GM06990 (cell line): Measurements from ENCODE around the gene COL27A1.

Source experiments
- DNase-seq: peaks from one replicate; pipeline ENCODE4 v3.0.0-alpha.2; 2011; ENCODE audit not compliant: insufficient read length; ENCODE audit errors: extremely low read depth
- H3K27me3 ChIP-seq: replicated peaks from 2 replicates; pipeline ENCODE4 v1.6.0; 2011; ENCODE audit warnings: low read length; ENCODE audit not compliant: control insufficient read depth, insufficient read depth
- H3K36me3 ChIP-seq: 2 replicates; pipeline ENCODE4 v1.5.1; 2011; ENCODE audit warnings: low read length; ENCODE audit not compliant: control insufficient read depth, insufficient read depth
- H3K4me3 ChIP-seq: replicated peaks from 2 replicates; pipeline ENCODE4 v1.5.1; 2011; ENCODE audit warnings: low read depth, mild to moderate bottlenecking, control low read depth, low read length
- TF ChIP-seq, protein P1 (sequence below): IDR thresholded peaks from 2 replicates; pipeline ENCODE4 v1.5.1; 2011; ENCODE audit warnings: low read length, control low read depth, mild to moderate bottlenecking, inconsistent platforms; ENCODE audit not compliant: insufficient read depth, poor library complexity, severe bottlenecking

The COL27A1 gene

DNA sequence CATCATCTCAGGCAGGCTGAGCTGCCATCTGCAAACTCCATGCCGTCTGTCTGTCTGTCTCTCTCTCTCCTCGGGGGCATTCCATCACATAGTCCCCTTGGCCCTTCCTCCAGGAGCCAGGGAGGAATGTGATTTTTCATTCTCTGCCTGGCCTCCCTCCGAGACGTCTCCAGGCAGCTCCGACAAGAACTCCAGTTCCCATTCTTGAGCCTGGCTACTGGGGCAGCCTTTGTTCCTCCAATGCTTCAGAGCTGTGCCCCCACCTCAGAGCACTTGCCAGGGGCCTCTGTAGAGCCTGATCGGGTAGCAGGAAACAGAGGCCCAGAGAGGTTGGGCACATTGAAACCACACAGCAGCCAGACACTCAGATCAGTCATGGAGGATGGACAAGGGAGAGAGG is 74.0 kb downstream of the COL27A1 start:
- no peak for DNase-seq
- H3K36me3 ChIP-seq, result no peaks in the 10 kb centered on the region
- TF ChIP-seq, protein P1, sequence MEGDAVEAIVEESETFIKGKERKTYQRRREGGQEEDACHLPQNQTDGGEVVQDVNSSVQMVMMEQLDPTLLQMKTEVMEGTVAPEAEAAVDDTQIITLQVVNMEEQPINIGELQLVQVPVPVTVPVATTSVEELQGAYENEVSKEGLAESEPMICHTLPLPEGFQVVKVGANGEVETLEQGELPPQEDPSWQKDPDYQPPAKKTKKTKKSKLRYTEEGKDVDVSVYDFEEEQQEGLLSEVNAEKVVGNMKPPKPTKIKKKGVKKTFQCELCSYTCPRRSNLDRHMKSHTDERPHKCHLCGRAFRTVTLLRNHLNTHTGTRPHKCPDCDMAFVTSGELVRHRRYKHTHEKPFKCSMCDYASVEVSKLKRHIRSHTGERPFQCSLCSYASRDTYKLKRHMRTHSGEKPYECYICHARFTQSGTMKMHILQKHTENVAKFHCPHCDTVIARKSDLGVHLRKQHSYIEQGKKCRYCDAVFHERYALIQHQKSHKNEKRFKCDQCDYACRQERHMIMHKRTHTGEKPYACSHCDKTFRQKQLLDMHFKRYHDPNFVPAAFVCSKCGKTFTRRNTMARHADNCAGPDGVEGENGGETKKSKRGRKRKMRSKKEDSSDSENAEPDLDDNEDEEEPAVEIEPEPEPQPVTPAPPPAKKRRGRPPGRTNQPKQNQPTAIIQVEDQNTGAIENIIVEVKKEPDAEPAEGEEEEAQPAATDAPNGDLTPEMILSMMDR, result no peak
- no peak overlapping the region for H3K4me3 ChIP-seq
- H3K27me3 ChIP-seq, result peaks cover 4% of the 10 kb centered on the region

DNA sequence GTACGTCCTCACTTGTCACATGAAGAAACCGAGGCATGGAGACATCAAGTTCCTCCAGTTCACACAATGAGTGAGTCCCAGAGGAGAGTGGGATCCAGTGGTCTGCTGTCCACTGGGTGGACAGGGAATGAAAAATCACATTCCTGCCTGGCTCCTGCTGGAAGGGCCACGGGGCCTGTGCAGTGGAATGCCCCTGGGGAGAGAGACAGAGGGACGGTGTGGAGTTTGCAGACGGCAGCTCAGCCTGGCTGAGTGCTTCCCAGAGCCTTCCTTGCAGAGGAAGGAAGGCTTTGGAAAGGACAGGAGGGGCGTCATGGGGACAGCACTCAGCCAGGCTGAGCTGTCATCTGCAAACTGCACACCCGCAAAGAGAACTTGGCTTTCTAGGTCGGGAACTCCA is 74.7 kb downstream of the COL27A1 start:
- H3K4me3 ChIP-seq, result no peak overlapping the region
- TF ChIP-seq, protein P1, result no peak
- DNase-seq, result no peak
- H3K27me3 ChIP-seq, result peaks cover 4% of the 10 kb centered on the region
- H3K36me3 ChIP-seq, result no peaks in the 10 kb centered on the region

DNA sequence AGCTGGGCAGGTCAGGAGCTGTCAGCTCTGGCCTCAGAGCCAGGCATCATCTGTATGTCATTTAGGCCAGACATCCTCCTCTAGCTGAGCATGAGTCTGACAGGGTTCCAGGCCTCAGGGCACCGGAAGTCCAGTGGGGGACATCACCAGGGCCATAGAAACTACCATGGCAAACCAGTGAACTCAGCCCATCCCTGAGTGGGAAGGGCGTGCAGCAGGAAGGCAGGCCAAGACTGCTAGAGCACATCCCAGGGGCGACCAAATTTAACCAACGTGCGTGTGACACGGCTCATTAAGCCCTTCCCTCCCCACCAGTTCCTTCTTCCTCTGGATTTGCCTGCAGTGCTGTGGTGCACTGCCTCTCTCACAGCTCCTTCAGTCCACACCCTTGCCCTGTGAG is 75.9 kb downstream of the COL27A1 start:
- Histone ChIP-seq H3K36me3 (no peaks in the 10 kb centered on the region), H3K4me3 (no peak overlapping the region), H3K27me3 (peaks cover 5% of the 10 kb centered on the region)
- TF ChIP-seq, protein P1, result no peak
- DNase-seq, result no peak

DNA sequence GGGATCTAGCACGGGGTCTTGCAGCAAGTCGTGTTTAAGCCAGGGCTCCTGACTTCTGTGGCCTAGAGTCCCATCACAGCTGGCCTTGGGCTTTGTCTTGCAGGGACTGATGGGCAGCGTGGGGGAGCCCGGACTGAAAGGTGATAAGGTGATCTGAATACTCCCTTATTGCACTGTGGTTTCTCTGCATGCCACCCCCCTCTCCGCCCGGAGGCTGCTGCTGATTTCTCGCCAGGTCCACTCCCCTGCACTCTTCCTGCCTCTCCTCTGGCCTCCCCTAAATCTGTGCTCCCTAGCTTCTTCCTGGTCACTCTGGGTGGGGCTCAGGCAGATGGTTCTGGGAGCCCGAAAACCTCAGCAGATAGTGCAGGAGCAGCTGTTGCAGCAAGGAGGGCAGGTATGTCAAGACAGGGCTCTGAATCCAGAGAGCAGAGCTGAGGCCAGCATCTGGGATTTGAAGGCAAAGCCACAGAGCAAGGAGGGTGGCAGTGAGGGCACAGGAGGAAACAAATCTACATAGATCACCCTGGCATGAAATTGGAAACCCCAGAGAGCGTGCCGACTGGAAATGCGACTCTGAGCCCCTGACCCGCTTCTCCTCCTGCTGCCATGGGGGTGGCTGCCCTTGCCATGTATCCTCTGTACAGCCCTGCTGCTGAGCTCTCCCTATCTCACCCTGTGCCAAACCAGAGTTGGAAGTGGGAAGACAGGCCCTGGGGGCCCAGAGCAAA is 76.5 kb downstream of the COL27A1 start:
- H3K4me3 ChIP-seq, result no peak overlapping the region
- TF ChIP-seq, protein P1, result no peak
- H3K27me3 ChIP-seq, result peaks cover 6% of the 10 kb centered on the region
- no peaks in the 10 kb centered on the region for H3K36me3 ChIP-seq
- no peak for DNase-seq

DNA sequence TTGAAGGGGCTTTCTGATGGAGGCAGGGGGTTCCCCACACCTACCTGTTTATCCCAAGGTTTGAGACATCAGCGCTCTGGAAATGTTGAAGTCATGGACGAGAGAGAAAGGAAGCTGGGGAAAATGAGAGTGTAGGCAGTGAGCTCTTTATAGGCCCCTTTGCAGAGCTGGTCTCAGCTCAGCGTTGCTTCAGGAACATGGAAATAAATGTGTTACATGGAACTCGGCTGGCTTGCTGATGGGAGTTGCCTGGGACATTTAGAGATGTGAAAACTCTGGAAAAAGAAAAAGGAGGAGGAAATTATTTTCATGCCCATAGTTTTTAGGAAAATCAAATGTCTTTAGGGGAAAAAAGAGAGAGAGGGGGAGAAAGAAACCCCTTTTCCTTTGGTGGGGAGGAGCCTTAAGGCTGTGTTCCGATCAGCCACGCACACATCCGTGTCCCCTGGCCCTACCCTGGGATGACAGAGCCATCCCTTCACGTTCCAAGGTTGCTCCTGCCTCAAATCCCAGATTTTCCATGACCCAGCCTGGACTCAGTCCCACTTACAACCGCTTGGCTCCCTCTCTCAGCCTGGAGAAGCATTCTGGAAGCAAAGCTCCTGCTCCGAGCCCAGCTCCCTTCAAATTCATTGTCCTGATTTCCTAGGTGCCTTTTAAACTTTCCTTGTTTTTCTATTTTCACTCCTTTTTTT is 78.3 kb downstream of the COL27A1 start:
- Histone ChIP-seq H3K27me3 (peaks cover 6% of the 10 kb centered on the region), H3K4me3 (no peak overlapping the region), H3K36me3 (no peaks in the 10 kb centered on the region)
- TF ChIP-seq, protein P1, result no peak
- no peak for DNase-seq
